ENCODE measurements around the gene GRIK5. TPM values are rescaled to one million over a fixed set of nuclear protein-coding genes. Genes with fewer than 3 reads are reported as not detected.

Gene GRIK5
- total RNA-seq, 1 experiment from 2014 or later: 43.1 TPM

GRCh38 chr19:42116308-42117075, 46.5 kb upstream of the GRIK5 start:
- Histone ChIP-seq H4K91ac (ENCODE audit: insufficient read length, low read depth, low read length) (no peak overlapping the region), H3K4me2 (ENCODE audit: insufficient read depth, insufficient read length, low read length) (no peak overlapping the region), H4K5ac (ENCODE audit: insufficient read length, low read depth, low read length) (no peak overlapping the region), H2BK5ac (ENCODE audit: insufficient read length, low read length) (no peak overlapping the region), H3K56ac (ENCODE audit: insufficient read length, low read depth, low read length) (no peak overlapping the region), H3K9me3 (ENCODE audit: control insufficient read depth, low read depth, low read length) (no peaks in the 10 kb centered on the region), H3K18ac (ENCODE audit: insufficient read length, low read depth, low read length) (no peak overlapping the region), H2BK120ac (ENCODE audit: low read depth, low read length, poor library complexity, severe bottlenecking) (no peak overlapping the region), H2BK12ac (ENCODE audit: insufficient read length, low read depth, low read length) (no peak overlapping the region), H3K27ac (ENCODE audit: insufficient read length, low read depth, low read length) (no peak overlapping the region), H3K9ac (ENCODE audit: extremely low read depth, insufficient read length, low read length) (no peak overlapping the region), H2AFZ (ENCODE audit: low read length) (no peak overlapping the region), H3K23ac (ENCODE audit: insufficient read length, low read depth, low read length) (no peak overlapping the region), H3T11ph (ENCODE audit: low read length) (no peak overlapping the region), H4K20me1 (ENCODE audit: control insufficient read depth, insufficient read depth, insufficient read length) (no peaks in the 10 kb centered on the region), H3K4me1 (ENCODE audit: insufficient read depth, low read length) (peaks cover 6% of the 10 kb centered on the region; the same call in 1 of the 2 replicates), H3K79me1 (ENCODE audit: insufficient read depth, low read depth, low read length, poor library complexity, severe bottlenecking) (no peaks in the 10 kb centered on the region), H3K79me2 (ENCODE audit: insufficient read depth, low read length) (no peaks in the 10 kb centered on the region), H3K23me2 (ENCODE audit: insufficient read length, low read depth, low read length, poor library complexity, severe bottlenecking) (no peaks in the 10 kb centered on the region), H2AK5ac (ENCODE audit: insufficient read length, low read length) (no peak overlapping the region), H2BK15ac (ENCODE audit: low read depth, low read length) (no peak overlapping the region), H4K8ac (replicated peaks; ENCODE audit: insufficient read length, low read depth, low read length) (no peak overlapping the region), H3K4ac (ENCODE audit: low read depth, low read length) (no peak overlapping the region), H2BK20ac (ENCODE audit: low read depth, low read length, poor library complexity, severe bottlenecking) (no peak overlapping the region), H3K14ac (ENCODE audit: insufficient read depth, low read length) (no peak overlapping the region), H3K27me3 (ENCODE audit: insufficient read depth, low read length) (no peaks in the 10 kb centered on the region)
- Mint-ChIP-seq H3K27me3 (ENCODE audit: low read depth) (peaks cover 3% of the 10 kb centered on the region), H3K4me1 (peaks cover 24 to 27% of the 10 kb centered on the region in 2 experiments), H3K36me3 (ENCODE audit: insufficient read depth in 1 of 3, low read depth in 3 of 3) (no peaks in the 10 kb centered on the region), H3K9me3 (no peaks in the 10 kb centered on the region), H3K27ac (peak overlapping the region in 1 of 3 experiments; percentile 57; a peak in 1 of 7 replicates), H3K4me3 (no peak overlapping the region)
- no CpG with 5 or more reads among the region's 20 CpGs for WGBS (ENCODE audit: extremely low coverage, insufficient read length, low lambda C conversion rate)
- no peak for DNase-seq
- TF ChIP-seq, protein P1, sequence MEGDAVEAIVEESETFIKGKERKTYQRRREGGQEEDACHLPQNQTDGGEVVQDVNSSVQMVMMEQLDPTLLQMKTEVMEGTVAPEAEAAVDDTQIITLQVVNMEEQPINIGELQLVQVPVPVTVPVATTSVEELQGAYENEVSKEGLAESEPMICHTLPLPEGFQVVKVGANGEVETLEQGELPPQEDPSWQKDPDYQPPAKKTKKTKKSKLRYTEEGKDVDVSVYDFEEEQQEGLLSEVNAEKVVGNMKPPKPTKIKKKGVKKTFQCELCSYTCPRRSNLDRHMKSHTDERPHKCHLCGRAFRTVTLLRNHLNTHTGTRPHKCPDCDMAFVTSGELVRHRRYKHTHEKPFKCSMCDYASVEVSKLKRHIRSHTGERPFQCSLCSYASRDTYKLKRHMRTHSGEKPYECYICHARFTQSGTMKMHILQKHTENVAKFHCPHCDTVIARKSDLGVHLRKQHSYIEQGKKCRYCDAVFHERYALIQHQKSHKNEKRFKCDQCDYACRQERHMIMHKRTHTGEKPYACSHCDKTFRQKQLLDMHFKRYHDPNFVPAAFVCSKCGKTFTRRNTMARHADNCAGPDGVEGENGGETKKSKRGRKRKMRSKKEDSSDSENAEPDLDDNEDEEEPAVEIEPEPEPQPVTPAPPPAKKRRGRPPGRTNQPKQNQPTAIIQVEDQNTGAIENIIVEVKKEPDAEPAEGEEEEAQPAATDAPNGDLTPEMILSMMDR (conservative IDR thresholded peaks at IDR 0.05): peak; percentile 43; the same call in 2 of the 3 replicates

Measured in H9 (cell line).